HG03571 (cell line): ENCODE measurements around the gene GKN2.

Source experiments
- ATAC-seq: cut with Tn5 transposase; IDR thresholded peaks from one replicate; pipeline ENCODE4 v1.9.1; 2021; ENCODE audit not compliant: unreplicated experiment

GKN2 gene

DNA sequence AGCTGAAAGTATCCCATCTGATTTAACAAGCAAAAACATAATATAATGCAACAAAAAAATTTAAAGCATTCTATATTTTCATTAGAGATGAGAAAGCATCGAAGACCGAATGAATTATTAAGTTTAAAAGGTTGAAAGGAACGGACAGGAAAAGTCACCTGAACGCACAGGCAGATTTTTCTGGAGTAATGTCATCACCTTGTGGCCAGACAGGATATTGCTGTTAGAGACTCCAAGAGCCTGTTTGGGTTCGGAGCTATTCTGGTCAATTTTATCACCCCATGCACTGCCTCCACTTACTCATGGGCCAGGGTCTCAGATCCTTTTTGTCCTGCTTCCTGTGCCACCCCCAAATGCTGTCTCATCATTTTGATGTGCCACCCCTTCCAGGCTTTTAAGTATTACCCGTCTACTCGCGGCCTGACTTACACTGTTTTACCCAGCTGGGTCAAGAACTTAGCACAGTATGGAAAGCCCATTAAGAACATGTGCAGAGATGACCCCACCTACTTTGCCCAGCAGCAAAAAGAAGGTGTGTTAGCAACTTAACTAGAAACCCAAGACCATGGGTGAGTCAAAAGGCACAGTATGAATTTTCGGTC lies 27.3 kb downstream of the GKN2 start:
- peak; percentile 57 for ATAC-seq

GRCh38 chr2:68921646-68922045 lies 31.0 kb downstream of the GKN2 start:
- ATAC-seq: no peak

DNA sequence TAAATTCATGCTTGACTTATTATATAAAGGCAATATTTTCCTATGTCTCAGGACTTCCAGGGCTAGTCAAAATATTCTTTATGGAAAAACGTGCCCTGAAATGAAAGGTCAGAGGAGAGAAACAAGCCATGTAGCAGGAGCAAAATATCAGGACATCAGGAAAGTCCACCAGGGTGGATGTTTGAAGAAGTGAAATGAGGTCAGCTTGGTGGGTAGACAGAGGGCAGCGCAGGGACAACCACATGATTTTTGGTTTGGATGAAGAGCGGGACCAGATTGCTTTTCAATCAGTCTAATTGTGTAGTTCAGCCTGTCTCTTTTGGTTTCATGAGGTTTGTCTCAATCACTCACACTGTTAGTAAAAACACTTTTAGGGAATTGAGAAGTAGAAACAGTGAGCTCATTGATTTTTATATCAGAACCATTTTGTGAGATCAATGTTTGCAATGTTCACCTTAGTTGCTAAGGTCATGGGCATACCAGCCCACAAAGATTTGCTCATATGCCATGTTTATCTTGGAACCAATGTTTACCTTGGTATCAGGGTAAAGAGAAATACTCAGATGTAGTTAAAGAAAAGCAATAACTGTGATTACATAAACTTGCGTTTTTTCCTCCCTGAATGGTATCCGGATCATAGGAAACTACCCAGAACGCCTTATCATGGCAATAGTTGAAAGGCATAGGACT lies 32.1 kb downstream of the GKN2 start:
- ATAC-seq: no peak

GRCh38 chr2:68918497-68918896 lies 34.2 kb downstream of the GKN2 start:
- ATAC-seq: no peak

DNA sequence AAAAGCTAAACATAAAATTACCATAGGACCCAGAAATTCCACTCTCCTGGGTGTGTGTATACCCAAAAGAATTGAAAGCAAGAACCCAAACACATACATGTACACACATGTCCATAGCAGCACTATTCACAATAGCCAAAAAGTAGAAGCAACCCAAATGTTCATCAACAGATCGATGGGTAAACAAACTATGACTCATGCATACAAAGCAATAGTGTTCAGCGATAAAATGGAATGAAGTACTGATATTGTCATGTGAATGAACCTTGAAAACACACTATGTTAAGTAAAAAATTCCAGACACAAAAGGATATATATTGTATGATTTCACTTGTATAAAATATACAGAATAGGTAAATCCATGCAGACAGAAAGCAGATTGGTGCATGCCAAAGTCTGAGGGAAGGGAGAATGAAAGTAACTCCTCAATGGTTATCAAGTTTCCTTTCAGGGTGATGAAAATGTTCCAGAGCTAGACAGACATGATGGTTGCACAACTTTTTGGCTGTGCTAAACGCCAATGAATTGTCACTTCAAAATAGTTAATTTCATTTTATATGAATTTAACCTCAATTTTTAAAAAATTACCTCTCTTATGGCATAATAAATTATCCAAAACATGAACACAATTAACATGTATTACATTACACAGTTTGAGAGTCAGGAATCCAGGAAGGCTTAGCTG lies 35.5 kb downstream of the GKN2 start:
- ATAC-seq: no peak

DNA sequence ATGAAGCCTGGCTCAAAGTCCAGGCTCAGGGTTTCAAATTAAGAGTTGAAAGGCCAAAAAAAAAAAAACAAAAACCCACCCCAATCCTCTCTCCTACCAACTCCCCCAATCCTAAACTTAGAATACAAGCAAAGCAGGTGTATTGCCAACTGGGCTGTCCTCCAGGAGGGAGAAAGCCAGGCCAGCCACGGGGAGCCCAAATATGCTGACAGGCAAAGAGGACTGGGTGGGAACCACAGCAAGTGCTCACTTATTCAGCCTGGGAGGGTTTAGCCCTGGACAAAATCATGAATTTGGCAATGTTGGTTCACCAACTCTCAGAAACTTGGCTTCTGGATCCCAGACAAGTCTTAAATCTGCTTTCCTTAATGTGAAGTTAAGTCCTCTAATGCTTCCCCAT lies 36.5 kb downstream of the GKN2 start:
- no peak for ATAC-seq

GRCh38 chr2:68915393-68915792 lies 37.3 kb downstream of the GKN2 start:
- ATAC-seq: no peak

DNA sequence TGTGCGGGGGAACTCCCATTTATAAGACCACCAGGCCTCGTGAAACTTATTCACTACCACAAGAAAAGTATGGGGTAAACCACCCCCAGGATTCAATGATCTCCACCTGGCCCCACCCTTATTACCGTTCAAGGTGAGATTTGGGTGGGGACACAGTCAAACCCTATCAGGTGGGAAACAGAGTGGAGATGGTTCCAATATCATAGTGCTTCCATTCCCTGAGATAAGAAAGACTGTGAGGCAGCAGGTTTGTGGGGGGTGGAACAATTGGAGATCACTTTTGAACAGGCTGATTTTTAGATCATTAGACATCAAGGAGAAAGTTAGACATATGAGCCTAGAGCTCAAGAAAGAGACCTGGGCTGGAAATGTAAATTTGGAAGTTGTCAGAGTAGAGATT lies 39.3 kb downstream of the GKN2 start:
- ATAC-seq: no peak

DNA sequence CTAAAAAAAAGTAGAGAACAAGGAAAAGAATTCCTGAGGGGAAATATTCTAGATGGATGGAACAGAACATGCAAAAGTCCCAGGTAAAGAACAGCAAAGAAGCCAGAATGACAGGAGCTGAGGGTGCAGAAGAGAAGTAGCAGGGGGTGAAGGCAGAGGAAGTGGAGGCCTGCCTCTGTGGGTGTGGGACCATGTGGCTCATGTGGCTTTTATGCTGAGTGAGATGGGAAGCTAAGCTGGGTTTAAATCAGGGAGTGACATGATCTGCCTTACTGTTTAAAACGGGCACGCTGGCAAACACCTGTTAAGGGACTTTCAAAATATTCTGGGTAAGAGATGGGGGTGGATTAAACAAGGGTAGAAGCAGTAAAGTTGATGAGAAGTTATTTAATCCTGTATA lies 40.0 kb downstream of the GKN2 start:
- no peak for ATAC-seq

DNA sequence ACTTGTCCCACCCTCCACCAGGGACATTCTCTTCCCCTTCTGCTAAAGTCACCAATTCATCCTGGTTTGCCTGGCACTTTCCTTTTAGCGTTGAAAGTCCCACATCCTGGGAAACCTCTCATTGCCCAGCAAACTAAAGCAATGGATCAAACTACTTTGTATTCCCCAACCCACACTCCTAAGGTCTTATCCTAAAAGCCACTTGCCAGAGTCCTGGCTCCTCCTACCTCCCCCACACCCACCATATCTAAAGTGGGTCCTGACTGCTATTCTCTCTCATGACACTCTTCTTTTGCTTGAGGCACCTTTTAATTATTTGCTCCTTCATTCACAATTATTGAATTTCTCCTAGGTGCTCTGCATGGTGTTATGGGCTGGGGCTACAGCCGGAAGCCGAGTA lies 40.6 kb downstream of the GKN2 start:
- no peak for ATAC-seq

- no peak for ATAC-seq
Measured at GRCh38 chr2:68911709-68912108, 41.0 kb downstream of the GKN2 start.

DNA sequence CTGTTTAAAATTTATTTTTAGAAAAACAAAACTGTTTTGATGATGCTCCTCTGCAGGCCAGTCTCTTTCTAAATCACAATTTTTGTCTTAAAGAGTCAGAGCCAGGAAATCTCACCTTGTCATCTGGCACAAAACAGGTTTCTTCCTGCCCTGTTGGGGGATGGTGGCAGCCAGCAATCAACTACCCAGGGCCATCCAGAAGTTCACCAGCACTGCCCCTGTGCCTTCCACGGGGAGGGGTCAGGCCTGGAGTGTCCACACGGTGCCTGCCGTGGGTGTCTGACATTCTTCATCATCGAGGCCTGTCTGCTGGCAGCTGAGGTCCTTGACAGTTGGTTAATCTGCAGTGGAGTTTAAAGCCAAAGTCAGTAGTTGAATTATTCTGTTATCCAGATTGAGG lies 41.4 kb downstream of the GKN2 start:
- no peak for ATAC-seq

- no peak for ATAC-seq
Measured at GRCh38 chr2:68909793-68910674, 42.7 kb downstream of the GKN2 start.

DNA sequence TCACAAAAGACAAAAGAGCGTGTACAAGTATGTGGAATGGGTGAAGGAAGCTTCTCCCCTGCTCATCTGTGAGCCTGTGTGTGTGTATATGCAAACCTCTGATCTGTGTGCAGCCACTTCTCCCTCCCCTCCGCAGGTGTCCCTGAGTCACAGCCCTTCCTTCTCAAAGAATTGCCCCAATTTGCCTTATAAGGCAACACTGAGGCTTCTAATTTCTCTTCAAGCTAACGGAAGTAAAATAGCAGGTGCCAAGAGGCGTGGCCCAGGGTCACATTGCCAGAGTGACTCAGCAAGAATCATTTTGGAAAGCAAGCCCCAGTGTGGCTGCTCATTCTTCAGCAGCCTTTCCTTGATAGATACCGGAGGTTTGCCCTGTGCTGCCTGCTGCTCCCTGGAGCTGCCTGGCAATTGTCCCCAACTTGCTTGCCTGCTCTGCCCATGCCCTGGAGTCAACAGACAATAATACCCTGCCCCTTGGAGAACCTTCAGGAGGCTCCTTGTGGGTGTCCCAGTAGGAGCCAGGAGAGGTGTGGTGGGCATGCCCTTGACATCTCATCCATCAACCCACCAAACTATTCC lies 44.2 kb downstream of the GKN2 start:
- ATAC-seq: peak; percentile 91

DNA sequence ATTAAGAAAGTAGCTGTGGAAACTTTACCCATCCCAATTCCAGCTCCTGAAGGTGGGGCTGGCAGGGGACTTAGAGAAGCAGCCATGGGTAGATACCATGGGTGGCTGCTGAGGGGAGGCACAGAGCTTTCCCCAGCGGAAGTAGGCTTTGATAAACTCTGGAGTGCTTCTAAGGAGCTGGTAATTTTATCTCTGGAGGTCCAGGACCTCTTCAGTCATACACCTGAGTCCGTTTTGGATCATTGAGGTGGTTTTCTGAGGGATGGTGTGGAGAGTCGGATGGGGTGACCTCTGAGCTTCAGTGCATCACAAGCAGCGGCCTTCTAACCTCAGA lies 44.8 kb downstream of the GKN2 start:
- ATAC-seq: no peak

DNA sequence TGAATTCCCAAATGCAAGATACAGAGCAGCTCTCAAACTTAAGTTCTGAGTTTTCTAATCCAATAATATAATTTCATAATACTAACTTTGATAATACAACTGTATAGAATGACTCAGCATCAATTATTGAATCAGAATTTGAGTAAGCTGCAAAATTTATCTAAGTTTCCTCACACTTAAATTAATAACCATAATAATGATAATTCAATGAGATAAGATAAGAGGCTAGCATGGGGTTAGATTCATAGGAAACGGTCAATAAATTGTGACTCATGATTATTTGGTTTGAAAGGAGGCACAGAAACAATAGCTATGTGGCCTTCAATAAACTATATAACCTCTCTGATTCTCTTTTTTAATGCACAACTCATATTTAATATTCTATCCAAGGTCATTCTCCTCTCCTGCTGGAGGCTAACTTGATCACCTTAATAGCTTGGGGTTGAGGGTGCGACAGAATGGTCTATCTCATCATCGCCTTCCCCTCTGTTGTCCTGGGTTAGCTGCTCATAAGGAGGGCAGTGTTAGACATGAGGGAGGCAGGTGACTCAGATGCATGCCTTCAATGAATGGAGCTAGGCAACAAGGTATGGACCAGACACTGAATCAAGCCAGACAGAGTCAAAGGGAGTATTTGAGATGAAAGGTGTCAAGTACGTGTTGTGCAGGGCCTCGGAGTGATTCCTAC lies 45.3 kb downstream of the GKN2 start:
- no peak for ATAC-seq

DNA sequence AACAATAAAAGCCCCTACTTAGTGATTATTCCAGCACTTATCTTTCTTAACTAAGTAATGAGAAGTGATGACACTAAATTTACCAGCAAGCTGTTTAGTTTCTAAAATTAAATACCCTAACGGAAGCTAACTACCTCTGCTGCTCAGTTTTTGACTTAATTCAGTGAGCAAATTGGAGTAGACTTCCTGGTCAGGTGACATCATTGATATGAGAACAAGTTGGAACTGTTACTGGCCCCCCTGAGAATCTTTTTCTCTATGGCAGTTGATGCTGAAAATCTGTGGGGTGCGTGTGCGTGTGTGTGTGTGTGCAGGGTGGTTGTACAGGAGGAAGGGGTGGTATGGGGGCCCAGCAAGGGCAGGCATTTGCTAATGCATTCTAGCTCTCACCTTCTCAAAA lies 46.0 kb downstream of the GKN2 start:
- no peak for ATAC-seq

GRCh38 chr2:68905116-68905515 lies 47.6 kb downstream of the GKN2 start:
- no peak for ATAC-seq

GRCh38 chr2:68901561-68901960 lies 51.1 kb downstream of the GKN2 start:
- ATAC-seq: no peak

DNA sequence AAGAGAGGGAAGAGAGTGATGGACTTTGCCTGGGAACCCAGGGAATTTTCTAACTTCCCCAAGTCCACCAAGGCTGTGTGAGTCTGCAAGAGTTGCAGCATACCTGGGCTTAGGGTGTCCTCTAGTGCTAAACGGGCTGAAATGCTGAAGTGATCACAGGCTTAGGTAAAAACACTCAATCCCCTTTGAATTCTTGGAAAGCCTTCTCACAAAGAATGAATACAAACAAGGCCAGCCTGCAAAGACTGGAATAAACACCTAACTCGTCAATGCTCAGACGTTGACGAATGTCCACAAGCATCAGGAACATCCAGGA lies 51.5 kb downstream of the GKN2 start:
- no peak for ATAC-seq
